GM23338 (cell line): ENCODE data around the gene KDM6A. TPM values are rescaled to one million over a fixed set of nuclear protein-coding genes. Genes with fewer than 3 reads are reported as not detected.

ENCODE experiments used
- ATAC-seq: fragments of 200-7000 bp; cut with Tn5 transposase; 3 replicates; pipeline ENCODE4 v1.9.1; 2020
- DNase-seq: peaks from one replicate; pipeline ENCODE4 v3.0.0-alpha.2; 2015; ENCODE audit warnings: low spot score
- H2AFZ ChIP-seq: fragments of 200-600 bp; sonication (generic); 2 replicates; pipeline ENCODE4 v1.8.0; 2016; ENCODE audit warnings: antibody characterized with exemption, mild to moderate bottlenecking, moderate library complexity
- H3F3A ChIP-seq: fragments of 200-600 bp; sonication (generic); replicated peaks from 2 replicates; pipeline ENCODE4 v1.8.0; 2017; ENCODE audit warnings: antibody characterized with exemption, mixed run types, low read depth
- H3K27ac ChIP-seq: fragments of 200-600 bp; sonication (generic); 2 replicates; pipeline ENCODE4 v1.6.1; 2016; ENCODE audit warnings: low read depth
- H3K27me3 ChIP-seq: fragments of 200-600 bp; sonication (generic); 2 replicates; pipeline ENCODE4 v1.8.0; 2016; ENCODE audit warnings: mild to moderate bottlenecking, mixed run types, moderate library complexity; ENCODE audit not compliant: insufficient read depth
- H3K36me3 ChIP-seq: fragments of 200-600 bp; sonication (generic); 2 replicates; pipeline ENCODE4 v1.8.0; 2016; ENCODE audit warnings: mild to moderate bottlenecking; ENCODE audit not compliant: insufficient read depth
- H3K4me1 ChIP-seq: fragments of 200-600 bp; sonication (generic); 2 replicates; pipeline ENCODE4 v1.8.0; 2016; ENCODE audit warnings: mild to moderate bottlenecking, moderate library complexity; ENCODE audit not compliant: insufficient read depth
- H3K4me2 ChIP-seq: fragments of 200-600 bp; sonication (generic); 2 replicates; pipeline ENCODE4 v1.7.1; 2017; ENCODE audit warnings: mixed run types
- H3K4me3 ChIP-seq: fragments of 200-600 bp; sonication (generic); 2 replicates; pipeline ENCODE4 v1.6.1; 2016; ENCODE audit warnings: mixed run types
- H3K79me2 ChIP-seq: fragments of 200-600 bp; sonication (generic); replicated peaks from 2 replicates; pipeline ENCODE4 v1.8.0; 2017; ENCODE audit warnings: mild to moderate bottlenecking; ENCODE audit not compliant: insufficient read depth
- H3K9me2 ChIP-seq: fragments of 200-600 bp; sonication (generic); 2 replicates; pipeline ENCODE4 v1.8.0; 2017; ENCODE audit not compliant: insufficient read depth
- H4K20me1 ChIP-seq: fragments of 200-600 bp; sonication (generic); replicated peaks from 2 replicates; pipeline ENCODE4 v1.8.0; 2017; ENCODE audit warnings: mild to moderate bottlenecking; ENCODE audit not compliant: insufficient read depth
- H3K27ac Mint-ChIP-seq: 2 replicates; pipeline ENCODE4 v1.8.0; 2020; ENCODE audit warnings: inconsistent platforms, mild to moderate bottlenecking, moderate library complexity, mixed read lengths
- H3K27me3 Mint-ChIP-seq: 3 replicates; pipeline ENCODE4 v1.8.0; 2022; ENCODE audit warnings: low read depth, mild to moderate bottlenecking, moderate library complexity, mixed read lengths, inconsistent platforms; ENCODE audit not compliant: insufficient read depth, poor library complexity
- H3K36me3 Mint-ChIP-seq: 3 replicates; pipeline ENCODE4 v1.8.0; 2021; ENCODE audit warnings: low read depth, mild to moderate bottlenecking, inconsistent platforms, moderate library complexity, mixed read lengths
- H3K4me1 Mint-ChIP-seq: 3 replicates; pipeline ENCODE4 v1.8.0; 2020; ENCODE audit warnings: mild to moderate bottlenecking, inconsistent platforms, mixed read lengths
- H3K4me3 Mint-ChIP-seq: 3 replicates; pipeline ENCODE4 v1.8.0; 2021; ENCODE audit warnings: moderate library complexity, mild to moderate bottlenecking, inconsistent platforms, mixed read lengths
- H3K9me3 Mint-ChIP-seq: 3 replicates; pipeline ENCODE4 v1.8.0; 2020; ENCODE audit warnings: moderate library complexity, mild to moderate bottlenecking, inconsistent platforms, mixed read lengths
- CREB1 ChIP-seq: fragments of 250-450 bp; sonication (Bioruptor Pico); IDR thresholded peaks from 2 replicates; pipeline ENCODE4 v1.5.0; 2020; ENCODE audit warnings: low read depth, mild to moderate bottlenecking, moderate library complexity
- EZH2 ChIP-seq: fragments of 200-600 bp; sonication (generic); IDR thresholded peaks from one replicate; pipeline ENCODE4 v1.8.0; 2017; ENCODE audit warnings: antibody characterized with exemption, mild to moderate bottlenecking, low read depth; ENCODE audit not compliant: unreplicated experiment
- EZH2phosphoT487 ChIP-seq: fragments of 200-600 bp; sonication (generic); IDR thresholded peaks from one replicate; pipeline ENCODE4 v1.8.1; 2018; ENCODE audit warnings: antibody characterized with exemption; ENCODE audit not compliant: unreplicated experiment
- JUNB ChIP-seq: IDR thresholded peaks from one replicate; pipeline ENCODE4 v1.6.1; 2016; ENCODE audit warnings: antibody characterized with exemption; ENCODE audit not compliant: unreplicated experiment
- NANOG ChIP-seq: IDR thresholded peaks from 2 replicates; pipeline ENCODE4 v1.6.1; 2016; ENCODE audit warnings: antibody characterized with exemption, borderline replicate concordance
- POLR2AphosphoS5 ChIP-seq: IDR thresholded peaks from 2 replicates; pipeline ENCODE4 v1.6.1; 2016; ENCODE audit warnings: antibody characterized with exemption, low read depth
- REST ChIP-seq: IDR thresholded peaks from one replicate; pipeline ENCODE4 v1.6.1; 2018; ENCODE audit warnings: antibody characterized with exemption; ENCODE audit not compliant: unreplicated experiment
- STAT1 ChIP-seq: IDR thresholded peaks from one replicate; pipeline ENCODE4 v1.6.1; 2016; ENCODE audit warnings: antibody characterized with exemption; ENCODE audit not compliant: unreplicated experiment
- ZNF114 ChIP-seq: fragments of 250-450 bp; sonication (Bioruptor Pico); IDR thresholded peaks from 2 replicates; pipeline ENCODE4 v1.5.0; 2020; ENCODE audit warnings: mild to moderate bottlenecking, moderate library complexity
- ZNF331 ChIP-seq: fragments of 250-450 bp; sonication (Bioruptor Pico); IDR thresholded peaks from 2 replicates; pipeline ENCODE4 v1.5.0; 2020; ENCODE audit warnings: low read depth, mild to moderate bottlenecking, moderate library complexity
- polyA plus RNA-seq: library from polyadenylated mRNA; unstranded; fragments of >200 nt; fragmentation: Nextera tagmentation; extraction: Ambion mirVana; gene quantifications from 2 replicates; pipeline ENCODE4 v1.2.1, GENCODE V29; 2016
- total RNA-seq: library from RNA; depleted of rRNA; stranded (reverse); fragments of >200 nt; shearing (Covaris generic); gene quantifications from 2 replicates; pipeline ENCODE4 v1.2.3, GENCODE V29; 2014
- TF ChIP-seq, protein P1 (sequence below), 2 experiments: fragments of 200-600 bp in 1 of 2; sonication (generic) in 1 of 2; conservative IDR thresholded peaks; 2 replicates each; pipeline versions ENCODE4 v1.5.1 to v1.6.1; 2016 to 2017; ENCODE audit warnings: antibody characterized with exemption in 2 of 2, low read depth in 2 of 2, mild to moderate bottlenecking in 2 of 2, moderate library complexity in 1 of 2
- TF ChIP-seq, protein P2 (sequence below): fragments of 250-450 bp; sonication (Bioruptor Pico); IDR thresholded peaks from 2 replicates; pipeline ENCODE4 v1.5.0; 2020; ENCODE audit warnings: mild to moderate bottlenecking, moderate library complexity
- TF ChIP-seq, protein P3 (sequence below): IDR thresholded peaks from 2 replicates; pipeline ENCODE4 v1.6.1; 2016; ENCODE audit warnings: antibody characterized with exemption

KDM6A gene
- total and polyA plus RNA-seq, 2 experiments from 2014 or later = 22.8 to 102 TPM

DNA sequence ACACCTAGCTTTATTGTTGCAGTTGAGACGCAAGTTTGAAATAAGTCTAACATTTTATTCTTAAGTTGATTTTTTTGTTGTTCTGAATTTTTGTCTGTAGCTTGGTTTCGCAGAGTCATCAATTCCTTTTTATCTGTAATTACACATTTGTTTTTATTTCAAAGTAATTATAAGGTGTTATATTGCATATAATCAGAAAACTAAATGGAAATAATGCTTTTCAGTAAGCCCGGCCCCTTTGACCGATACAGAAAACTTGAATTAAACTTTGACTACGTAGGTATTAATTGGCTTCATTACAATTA lies 2.1 kb downstream of the KDM6A start:
- peaks cover 6% of the 10 kb centered on the region; the same call in 1 of the 2 replicates for H4K20me1 ChIP-seq
- no peak overlapping the region for H2AFZ ChIP-seq
- Mint-ChIP-seq H3K4me3 (peak overlapping the region; percentile 93), H3K27ac (no peak overlapping the region), H3K4me1 (peaks cover 10% of the 10 kb centered on the region; the same call in 2 of the 3 replicates), H3K9me3 (no peaks in the 10 kb centered on the region), H3K27me3 (peaks cover under 1% of the 10 kb centered on the region), H3K36me3 (peaks cover 7% of the 10 kb centered on the region; the same call in 1 of the 3 replicates)
- DNase-seq (no peak), ATAC-seq (no peak)
- peak overlapping the region; percentile 83 for H3K4me3 ChIP-seq
- H3F3A ChIP-seq = no peaks in the 10 kb centered on the region
- no peak for TF ChIP-seq ZNF114
- TF ChIP-seq, protein P1, sequence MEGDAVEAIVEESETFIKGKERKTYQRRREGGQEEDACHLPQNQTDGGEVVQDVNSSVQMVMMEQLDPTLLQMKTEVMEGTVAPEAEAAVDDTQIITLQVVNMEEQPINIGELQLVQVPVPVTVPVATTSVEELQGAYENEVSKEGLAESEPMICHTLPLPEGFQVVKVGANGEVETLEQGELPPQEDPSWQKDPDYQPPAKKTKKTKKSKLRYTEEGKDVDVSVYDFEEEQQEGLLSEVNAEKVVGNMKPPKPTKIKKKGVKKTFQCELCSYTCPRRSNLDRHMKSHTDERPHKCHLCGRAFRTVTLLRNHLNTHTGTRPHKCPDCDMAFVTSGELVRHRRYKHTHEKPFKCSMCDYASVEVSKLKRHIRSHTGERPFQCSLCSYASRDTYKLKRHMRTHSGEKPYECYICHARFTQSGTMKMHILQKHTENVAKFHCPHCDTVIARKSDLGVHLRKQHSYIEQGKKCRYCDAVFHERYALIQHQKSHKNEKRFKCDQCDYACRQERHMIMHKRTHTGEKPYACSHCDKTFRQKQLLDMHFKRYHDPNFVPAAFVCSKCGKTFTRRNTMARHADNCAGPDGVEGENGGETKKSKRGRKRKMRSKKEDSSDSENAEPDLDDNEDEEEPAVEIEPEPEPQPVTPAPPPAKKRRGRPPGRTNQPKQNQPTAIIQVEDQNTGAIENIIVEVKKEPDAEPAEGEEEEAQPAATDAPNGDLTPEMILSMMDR (conservative IDR thresholded peaks at IDR 0.05; ENCODE audit: low read depth in 2 of 2) = no peak
- no peak for TF ChIP-seq ZNF331 (CRISPR knock-in tag)
- TF ChIP-seq CREB1 (CRISPR knock-in tag) = no peak
- no peak for TF ChIP-seq EZH2phosphoT487
- TF ChIP-seq, protein P2, sequence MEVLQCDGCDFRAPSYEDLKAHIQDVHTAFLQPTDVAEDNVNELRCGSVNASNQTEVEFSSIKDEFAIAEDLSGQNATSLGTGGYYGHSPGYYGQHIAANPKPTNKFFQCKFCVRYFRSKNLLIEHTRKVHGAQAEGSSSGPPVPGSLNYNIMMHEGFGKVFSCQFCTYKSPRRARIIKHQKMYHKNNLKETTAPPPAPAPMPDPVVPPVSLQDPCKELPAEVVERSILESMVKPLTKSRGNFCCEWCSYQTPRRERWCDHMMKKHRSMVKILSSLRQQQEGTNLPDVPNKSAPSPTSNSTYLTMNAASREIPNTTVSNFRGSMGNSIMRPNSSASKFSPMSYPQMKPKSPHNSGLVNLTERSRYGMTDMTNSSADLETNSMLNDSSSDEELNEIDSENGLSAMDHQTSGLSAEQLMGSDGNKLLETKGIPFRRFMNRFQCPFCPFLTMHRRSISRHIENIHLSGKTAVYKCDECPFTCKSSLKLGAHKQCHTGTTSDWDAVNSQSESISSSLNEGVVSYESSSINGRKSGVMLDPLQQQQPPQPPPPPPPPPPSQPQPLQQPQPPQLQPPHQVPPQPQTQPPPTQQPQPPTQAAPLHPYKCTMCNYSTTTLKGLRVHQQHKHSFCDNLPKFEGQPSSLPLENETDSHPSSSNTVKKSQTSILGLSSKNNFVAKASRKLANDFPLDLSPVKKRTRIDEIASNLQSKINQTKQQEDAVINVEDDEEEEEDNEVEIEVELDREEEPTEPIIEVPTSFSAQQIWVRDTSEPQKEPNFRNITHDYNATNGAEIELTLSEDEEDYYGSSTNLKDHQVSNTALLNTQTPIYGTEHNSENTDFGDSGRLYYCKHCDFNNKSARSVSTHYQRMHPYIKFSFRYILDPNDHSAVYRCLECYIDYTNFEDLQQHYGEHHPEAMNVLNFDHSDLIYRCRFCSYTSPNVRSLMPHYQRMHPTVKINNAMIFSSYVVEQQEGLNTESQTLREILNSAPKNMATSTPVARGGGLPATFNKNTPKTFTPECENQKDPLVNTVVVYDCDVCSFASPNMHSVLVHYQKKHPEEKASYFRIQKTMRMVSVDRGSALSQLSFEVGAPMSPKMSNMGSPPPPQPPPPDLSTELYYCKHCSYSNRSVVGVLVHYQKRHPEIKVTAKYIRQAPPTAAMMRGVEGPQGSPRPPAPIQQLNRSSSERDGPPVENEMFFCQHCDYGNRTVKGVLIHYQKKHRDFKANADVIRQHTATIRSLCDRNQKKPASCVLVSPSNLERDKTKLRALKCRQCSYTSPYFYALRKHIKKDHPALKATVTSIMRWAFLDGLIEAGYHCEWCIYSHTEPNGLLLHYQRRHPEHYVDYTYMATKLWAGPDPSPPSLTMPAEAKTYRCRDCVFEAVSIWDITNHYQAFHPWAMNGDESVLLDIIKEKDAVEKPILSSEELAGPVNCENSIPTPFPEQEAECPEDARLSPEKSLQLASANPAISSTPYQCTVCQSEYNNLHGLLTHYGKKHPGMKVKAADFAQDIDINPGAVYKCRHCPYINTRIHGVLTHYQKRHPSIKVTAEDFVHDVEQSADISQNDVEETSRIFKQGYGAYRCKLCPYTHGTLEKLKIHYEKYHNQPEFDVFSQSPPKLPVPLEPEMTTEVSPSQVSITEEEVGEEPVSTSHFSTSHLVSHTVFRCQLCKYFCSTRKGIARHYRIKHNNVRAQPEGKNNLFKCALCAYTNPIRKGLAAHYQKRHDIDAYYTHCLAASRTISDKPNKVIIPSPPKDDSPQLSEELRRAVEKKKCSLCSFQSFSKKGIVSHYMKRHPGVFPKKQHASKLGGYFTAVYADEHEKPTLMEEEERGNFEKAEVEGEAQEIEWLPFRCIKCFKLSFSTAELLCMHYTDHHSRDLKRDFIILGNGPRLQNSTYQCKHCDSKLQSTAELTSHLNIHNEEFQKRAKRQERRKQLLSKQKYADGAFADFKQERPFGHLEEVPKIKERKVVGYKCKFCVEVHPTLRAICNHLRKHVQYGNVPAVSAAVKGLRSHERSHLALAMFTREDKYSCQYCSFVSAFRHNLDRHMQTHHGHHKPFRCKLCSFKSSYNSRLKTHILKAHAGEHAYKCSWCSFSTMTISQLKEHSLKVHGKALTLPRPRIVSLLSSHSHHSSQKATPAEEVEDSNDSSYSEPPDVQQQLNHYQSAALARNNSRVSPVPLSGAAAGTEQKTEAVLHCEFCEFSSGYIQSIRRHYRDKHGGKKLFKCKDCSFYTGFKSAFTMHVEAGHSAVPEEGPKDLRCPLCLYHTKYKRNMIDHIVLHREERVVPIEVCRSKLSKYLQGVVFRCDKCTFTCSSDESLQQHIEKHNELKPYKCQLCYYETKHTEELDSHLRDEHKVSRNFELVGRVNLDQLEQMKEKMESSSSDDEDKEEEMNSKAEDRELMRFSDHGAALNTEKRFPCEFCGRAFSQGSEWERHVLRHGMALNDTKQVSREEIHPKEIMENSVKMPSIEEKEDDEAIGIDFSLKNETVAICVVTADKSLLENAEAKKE (CRISPR knock-in tag) = no peak
- TF ChIP-seq REST = no peak
- no peak for TF ChIP-seq STAT1
- TF ChIP-seq NANOG = no peak
- TF ChIP-seq, protein P3, sequence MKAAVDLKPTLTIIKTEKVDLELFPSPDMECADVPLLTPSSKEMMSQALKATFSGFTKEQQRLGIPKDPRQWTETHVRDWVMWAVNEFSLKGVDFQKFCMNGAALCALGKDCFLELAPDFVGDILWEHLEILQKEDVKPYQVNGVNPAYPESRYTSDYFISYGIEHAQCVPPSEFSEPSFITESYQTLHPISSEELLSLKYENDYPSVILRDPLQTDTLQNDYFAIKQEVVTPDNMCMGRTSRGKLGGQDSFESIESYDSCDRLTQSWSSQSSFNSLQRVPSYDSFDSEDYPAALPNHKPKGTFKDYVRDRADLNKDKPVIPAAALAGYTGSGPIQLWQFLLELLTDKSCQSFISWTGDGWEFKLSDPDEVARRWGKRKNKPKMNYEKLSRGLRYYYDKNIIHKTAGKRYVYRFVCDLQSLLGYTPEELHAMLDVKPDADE = no peak
- no peak for TF ChIP-seq EZH2
- TF ChIP-seq JUNB = no peak
- TF ChIP-seq POLR2AphosphoS5 = no peak
- H3K4me2 ChIP-seq = peak overlapping the region; percentile 96
- H3K36me3 ChIP-seq = no peaks in the 10 kb centered on the region
- peaks cover 75% of the 10 kb centered on the region for H3K79me2 ChIP-seq
- no peaks in the 10 kb centered on the region for H3K27me3 ChIP-seq
- no peaks in the 10 kb centered on the region for H3K9me2 ChIP-seq
- H3K27ac ChIP-seq = no peak overlapping the region; the same call in 1 of the 2 replicates
- H3K4me1 ChIP-seq = peaks cover 9% of the 10 kb centered on the region; the same call in 1 of the 2 replicates
